ENCODE results near the gene FMNL2.

The FMNL2 gene

GRCh38 chr2:152396051-152396511, 61.1 kb downstream of the FMNL2 start:
- no peaks in the 10 kb centered on the region for H3K36me3 ChIP-seq
- H3K4me3 ChIP-seq (ENCODE audit: low read depth in 1 of 2, low read length in 1 of 2) = no peak overlapping the region
- H3K4me1 ChIP-seq (ENCODE audit: control insufficient read depth in 1 of 2, insufficient read depth in 1 of 2, low read depth in 1 of 2, low read length in 1 of 2) = no peaks in the 10 kb centered on the region
- H3K9me3 ChIP-seq = no peaks in the 10 kb centered on the region
- no peak for TF ChIP-seq CTCF (IDR thresholded peaks at IDR 0.05)
- no peak overlapping the region for H3K27ac ChIP-seq
- H3K27me3 ChIP-seq = no peaks in the 10 kb centered on the region

- H3K4me3 ChIP-seq (ENCODE audit: low read depth in 1 of 2, low read length in 1 of 2) = no peak overlapping the region
- TF ChIP-seq CTCF (IDR thresholded peaks at IDR 0.05) = no peak
- no peaks in the 10 kb centered on the region for H3K27me3 ChIP-seq
- H3K36me3 ChIP-seq = no peaks in the 10 kb centered on the region
- H3K4me1 ChIP-seq (ENCODE audit: control insufficient read depth in 1 of 2, insufficient read depth in 1 of 2, low read depth in 1 of 2, low read length in 1 of 2) = no peaks in the 10 kb centered on the region
- no peaks in the 10 kb centered on the region for H3K9me3 ChIP-seq
- H3K27ac ChIP-seq = no peak overlapping the region
These were observed 61.8 kb downstream of the FMNL2 start for GRCh38 chr2:152396763-152397162.

- Histone ChIP-seq H3K27me3 (no peaks in the 10 kb centered on the region), H3K36me3 (no peaks in the 10 kb centered on the region), H3K9me3 (no peaks in the 10 kb centered on the region), H3K4me3 (ENCODE audit: low read depth in 1 of 2, low read length in 1 of 2) (no peak overlapping the region), H3K27ac (no peak overlapping the region), H3K4me1 (ENCODE audit: control insufficient read depth in 1 of 2, insufficient read depth in 1 of 2, low read depth in 1 of 2, low read length in 1 of 2) (no peaks in the 10 kb centered on the region)
- no peak for TF ChIP-seq CTCF (IDR thresholded peaks at IDR 0.05)
These were observed 64.0 kb downstream of the FMNL2 start for GRCh38 chr2:152399003-152399402.

GRCh38 chr2:152400607-152401214, 65.7 kb downstream of the FMNL2 start:
- TF ChIP-seq CTCF (IDR thresholded peaks at IDR 0.05) = no peak
- Histone ChIP-seq H3K27ac (no peak overlapping the region), H3K9me3 (no peaks in the 10 kb centered on the region), H3K4me3 (ENCODE audit: low read depth in 1 of 2, low read length in 1 of 2) (no peak overlapping the region), H3K36me3 (no peaks in the 10 kb centered on the region), H3K27me3 (no peaks in the 10 kb centered on the region), H3K4me1 (ENCODE audit: control insufficient read depth in 1 of 2, insufficient read depth in 1 of 2, low read depth in 1 of 2, low read length in 1 of 2) (no peaks in the 10 kb centered on the region)

- H3K27me3 ChIP-seq = no peaks in the 10 kb centered on the region
- no peaks in the 10 kb centered on the region for H3K4me1 ChIP-seq (ENCODE audit: control insufficient read depth in 1 of 2, insufficient read depth in 1 of 2, low read depth in 1 of 2, low read length in 1 of 2)
- no peak overlapping the region for H3K27ac ChIP-seq
- H3K9me3 ChIP-seq = no peaks in the 10 kb centered on the region
- H3K36me3 ChIP-seq = no peaks in the 10 kb centered on the region
- H3K4me3 ChIP-seq (ENCODE audit: low read depth in 1 of 2, low read length in 1 of 2) = no peak overlapping the region
- no peak for TF ChIP-seq CTCF (IDR thresholded peaks at IDR 0.05)
These were observed 68.1 kb downstream of the FMNL2 start for GRCh38 chr2:152402780-152403759.

Measured in neutrophil (primary cell).